NCI-H345 (cell line): Measurements from ENCODE around the gene SOX15.
A peak's percentile ranks its signal among the peaks of the same experiment; 100 is the strongest.

Experiments used
- DNase-seq: peaks from one replicate; lab custom pipeline; 2025; lab: John Stamatoyannopoulos, UW

The SOX15 gene

DNA sequence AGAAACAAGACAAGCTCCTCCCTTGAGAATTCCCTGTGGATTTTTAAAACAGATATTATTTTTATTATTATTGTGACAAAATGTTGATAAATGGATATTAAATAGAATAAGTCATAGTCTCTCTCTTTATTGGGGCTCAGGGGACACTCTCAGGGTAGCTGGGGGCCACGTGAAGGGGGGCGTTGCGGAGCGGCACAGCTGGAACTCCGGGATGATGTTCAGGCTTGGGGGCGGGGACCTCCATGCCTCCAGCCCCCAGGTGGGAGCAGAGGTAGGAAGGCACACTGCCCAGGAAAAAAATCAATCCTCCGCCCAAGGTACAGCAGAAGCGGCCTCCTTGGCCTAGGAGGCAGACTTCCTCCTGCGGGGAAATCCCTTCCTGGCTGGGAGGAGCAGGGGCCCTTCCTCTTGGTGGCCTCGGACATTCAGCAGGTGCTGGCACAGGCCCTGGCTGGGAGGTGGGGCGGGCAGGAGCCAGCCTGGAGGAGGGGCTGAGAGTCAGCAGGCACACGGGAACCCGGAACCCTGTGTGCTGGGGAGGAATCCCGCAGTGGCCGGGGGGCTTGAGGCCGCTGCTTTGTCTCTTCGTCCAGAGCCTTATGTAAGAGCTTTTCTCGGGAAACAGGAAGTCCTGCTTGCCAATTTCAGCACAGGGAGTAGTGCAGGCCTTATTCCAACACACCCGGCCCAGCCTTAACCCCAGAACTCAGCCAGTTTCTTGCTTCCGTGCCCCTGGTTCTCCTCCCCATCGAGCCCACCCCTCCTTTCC lies 31.9 kb downstream of the SOX15 start:
- DNase-seq = peak; percentile 42

GRCh38 chr17:7557147-7557764 lies 32.6 kb downstream of the SOX15 start:
- no peak for DNase-seq

- no peak for DNase-seq
Observed at GRCh38 chr17:7556627-7557026, 33.3 kb downstream of the SOX15 start.

DNA sequence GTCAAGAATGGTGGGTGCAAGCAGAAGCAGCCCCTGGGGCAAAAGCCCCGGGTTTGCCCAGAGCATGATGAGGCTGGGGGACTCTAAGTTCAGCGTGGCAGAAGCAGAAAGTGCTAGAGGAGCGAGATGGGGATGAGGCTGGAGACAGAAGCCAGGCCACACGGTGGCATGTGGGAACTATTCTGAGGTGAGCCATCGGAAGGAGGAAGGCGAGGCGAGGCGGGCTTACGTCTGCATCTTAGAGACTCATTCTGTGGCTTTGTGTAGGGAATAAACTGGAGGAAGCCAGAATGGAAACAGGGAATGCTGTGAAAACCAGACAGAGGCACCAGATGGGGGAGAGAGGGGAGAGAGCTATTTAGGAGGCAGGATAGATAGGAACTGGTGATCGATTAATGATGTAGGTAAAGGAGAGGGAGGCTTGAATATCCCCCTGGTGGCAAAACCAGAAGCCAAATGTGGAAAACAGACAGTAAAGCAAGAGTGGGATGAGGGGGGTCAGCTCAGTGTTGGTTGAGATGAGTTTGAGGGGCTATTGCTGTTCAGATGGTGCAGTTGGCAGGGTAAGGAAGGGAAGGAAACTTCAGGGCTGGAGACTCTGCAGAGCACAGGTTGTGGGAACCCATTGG lies 34.5 kb downstream of the SOX15 start:
- DNase-seq = no peak

GRCh38 chr17:7553356-7553755 lies 36.5 kb downstream of the SOX15 start:
- DNase-seq = no peak

DNA sequence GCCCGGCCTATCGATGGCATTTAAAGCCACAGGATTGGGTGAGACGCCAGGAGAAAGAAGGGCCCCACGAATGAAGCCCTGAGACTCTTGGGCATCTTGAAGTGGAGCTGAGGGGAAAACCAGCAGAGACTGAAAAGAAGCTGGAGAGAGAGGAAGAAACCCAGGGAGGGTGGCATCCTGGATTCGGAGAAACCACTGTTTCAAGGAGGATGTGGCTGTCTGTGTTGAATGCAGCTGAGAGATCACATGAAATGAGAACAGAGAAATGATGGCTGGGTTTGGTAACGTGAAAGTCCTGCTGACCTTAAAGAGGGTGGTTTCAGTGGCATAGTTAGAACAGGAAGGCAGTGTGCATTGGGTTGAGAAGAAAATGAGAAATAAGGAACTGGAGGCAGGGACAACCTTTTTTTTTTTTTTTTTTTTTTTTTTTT lies 37.3 kb downstream of the SOX15 start:
- DNase-seq = no peak

- no peak for DNase-seq
Observed at GRCh38 chr17:7551396-7551795, 38.5 kb downstream of the SOX15 start.

DNA sequence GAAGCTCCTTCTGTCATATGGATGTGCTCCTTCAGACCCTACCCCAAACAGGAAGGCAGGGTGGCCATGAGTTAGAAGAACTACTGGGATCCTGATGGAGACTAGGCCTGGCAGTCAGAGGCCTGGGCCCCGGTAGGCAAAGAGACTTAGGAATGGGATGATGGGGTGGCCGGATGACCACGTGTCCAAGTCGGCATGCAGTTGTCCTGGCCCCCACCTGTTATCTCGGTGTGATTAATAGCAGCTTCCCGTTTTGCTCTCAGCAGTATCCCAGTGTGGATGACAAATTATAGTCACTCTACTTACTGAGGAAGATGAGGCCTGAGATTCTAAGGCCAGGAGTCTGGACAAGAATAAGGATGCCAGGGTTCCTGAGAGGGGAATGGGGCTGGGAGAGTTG lies 39.5 kb downstream of the SOX15 start:
- DNase-seq = no peak

DNA sequence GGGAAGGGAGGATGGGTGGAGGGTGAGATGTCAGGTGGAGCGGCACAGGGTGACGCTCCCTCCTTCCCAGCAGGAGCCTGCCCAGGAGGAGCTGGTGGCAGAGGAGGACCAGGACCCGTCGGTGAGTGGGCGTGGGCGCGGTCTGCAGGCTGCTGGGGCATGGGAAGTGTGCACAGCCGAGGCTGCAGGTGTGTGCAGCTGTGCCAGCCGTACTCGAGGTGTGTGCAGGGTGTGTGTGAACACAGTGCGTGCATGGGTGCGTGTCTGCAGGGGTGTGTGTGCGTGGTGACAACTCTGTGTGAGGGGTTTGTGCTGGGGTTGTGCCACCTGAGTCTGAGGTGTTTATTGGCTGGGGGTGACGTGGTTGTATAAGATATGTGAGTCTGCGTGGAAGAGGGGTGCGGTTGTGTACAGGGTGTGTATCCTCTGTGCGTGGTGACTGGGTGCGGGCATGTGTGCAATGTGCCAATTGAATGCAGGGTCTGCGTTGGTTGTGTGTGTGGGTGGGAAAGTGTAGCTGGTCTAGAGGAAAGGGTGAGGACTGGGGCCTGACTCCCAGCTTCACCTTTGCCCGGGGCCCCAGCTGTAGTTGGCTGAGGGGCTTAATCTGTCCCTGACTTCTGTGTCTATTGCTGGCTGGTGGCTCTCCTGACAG lies 40.4 kb downstream of the SOX15 start:
- DNase-seq = no peak

DNA sequence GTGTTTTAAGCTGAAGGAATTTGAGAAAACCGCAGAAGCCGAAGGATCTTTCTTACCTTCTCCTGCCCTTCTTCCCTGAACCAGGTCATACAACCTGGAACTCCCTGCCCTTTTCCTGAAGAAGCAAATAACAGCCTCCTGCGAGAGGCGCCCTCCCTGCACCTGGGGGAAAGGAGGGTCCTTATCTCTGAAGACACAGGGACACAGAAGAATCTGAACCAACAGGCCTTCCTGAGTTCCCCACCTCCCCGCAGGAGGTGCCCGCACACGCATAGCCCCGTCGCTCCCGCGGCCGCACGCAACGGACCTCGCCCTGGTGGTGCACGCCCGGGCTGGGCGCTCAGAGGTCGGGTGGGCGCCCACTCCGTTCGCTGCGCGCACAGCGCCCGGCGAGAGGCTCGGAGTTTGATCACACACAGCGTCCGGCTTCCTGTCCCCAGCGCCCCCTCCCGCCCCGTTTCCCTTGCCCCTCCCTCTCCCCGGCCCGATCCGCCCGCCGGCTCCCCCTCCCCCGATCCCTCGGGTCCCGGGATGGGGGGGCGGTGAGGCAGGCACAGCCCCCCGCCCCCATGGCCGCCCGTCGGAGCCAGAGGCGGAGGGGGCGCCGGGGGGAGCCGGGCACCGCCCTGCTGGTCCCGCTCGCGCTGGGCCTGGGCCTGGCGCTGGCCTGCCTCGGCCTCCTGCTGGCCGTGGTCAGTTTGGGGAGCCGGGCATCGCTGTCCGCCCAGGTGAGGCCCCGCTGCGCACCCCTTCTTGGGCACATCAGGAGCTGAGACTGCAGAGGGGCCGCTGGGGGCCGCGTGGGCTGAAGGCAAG lies 41.1 kb downstream of the SOX15 start, which contains the start of gene TNFSF12:
Gene TNFSF12, plus strand, starts transcription at position 474 of the 816 bp plus-strand sequence. Its CDS starts 96 bp downstream, at position 570.
- peak; percentile 12 for DNase-seq

DNA sequence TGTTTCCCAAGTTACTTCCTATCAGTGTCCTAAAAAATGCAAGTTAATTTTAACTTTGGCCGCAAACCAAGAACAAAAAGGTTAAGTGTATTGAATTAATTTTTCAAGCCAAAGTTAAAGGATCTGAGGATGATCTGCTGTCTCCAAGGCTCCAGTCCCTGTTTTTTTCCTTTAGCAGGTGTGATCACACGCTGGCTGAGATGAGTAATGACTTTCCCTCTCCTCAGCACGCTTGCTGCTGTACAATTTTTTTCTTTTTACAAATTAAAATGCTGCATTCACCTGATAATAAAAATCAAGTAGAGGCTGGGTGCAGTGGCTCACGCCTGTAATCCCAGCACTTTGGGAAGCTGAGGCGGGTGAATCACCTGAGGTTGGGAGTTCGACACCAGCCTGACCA lies 45.0 kb downstream of the SOX15 start:
- DNase-seq = no peak

DNA sequence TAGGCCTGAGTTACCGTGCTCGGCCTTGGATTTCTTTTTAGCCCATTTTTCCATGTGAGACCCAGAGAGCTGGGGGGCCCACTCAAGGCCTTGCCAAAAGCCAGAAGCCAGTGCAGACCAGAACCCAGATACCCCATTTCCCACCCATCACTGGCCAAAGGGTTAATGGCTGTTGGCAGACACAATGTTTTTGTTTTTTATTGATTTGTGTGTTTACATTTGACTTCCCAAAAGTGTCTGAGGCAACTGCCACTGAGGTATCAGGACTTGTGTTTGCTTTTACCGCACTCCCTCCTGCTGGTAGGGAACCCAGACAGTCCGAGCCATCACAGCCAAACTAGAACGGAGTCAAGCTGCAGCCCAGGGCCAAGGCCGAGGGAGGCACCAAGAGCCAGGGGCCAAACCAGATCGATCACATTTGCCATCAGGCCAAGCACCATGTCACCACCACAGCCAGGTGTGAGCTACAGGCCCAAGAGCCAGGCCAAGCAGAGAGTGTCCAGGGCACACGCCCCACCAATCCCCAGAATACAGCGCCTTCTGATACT lies 48.7 kb downstream of the SOX15 start:
- no peak for DNase-seq

DNA sequence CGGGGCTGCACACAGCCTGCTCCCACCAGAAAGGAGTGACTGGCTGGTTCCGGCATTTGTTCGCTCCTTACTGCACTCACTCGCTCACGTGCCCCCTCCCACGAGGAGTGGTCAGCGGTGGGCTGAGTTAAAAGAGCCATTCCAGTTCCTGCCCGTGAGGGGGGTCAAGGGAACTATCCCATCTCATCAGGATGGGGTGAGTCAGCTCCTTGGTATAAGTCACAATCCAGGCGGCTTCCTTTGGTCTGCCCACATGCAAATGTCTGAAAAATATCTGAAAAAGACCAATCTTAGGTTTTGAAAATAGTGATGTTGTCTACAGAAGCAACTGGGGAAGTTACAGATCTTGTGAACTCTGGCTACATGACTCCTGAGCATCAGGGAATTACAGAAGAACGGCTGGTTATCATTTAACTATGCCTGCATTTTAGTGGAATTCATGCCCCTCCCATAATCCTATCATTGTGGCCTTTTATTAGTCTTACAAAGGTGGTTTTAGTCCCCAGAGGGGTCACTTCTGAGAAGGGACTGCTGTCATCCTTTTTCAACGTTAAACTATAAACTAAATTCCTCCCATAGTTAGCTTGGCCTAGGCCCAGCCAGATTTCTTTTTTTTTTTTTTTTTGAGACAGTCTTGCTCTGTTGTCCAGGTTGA lies 50.9 kb downstream of the SOX15 start:
- DNase-seq = no peak
